ENCODE results near the gene CACNG8.
"Not testable (repeated sequence)": the region's sequence is repeated elsewhere in the genome, so short reads cannot be mapped to it uniquely, and the experiment has no call there.

Gene CACNG8

GRCh38 chr19:54030895-54031586 lies 68.3 kb downstream of the CACNG8 start:
- peak; percentile 48 for TF ChIP-seq CTCF (IDR thresholded peaks at IDR 0.05; ENCODE audit: insufficient read depth, missing control alignments)
- FAIRE-seq (no peak), DNase-seq (ENCODE audit: insufficient read length, low spot score) (no peak)

GRCh38 chr19:54035215-54036178 lies 72.8 kb downstream of the CACNG8 start:
- TF ChIP-seq CTCF (IDR thresholded peaks at IDR 0.05; ENCODE audit: insufficient read depth, missing control alignments) = no peak
- FAIRE-seq = no peak
- DNase-seq (ENCODE audit: insufficient read length, low spot score) = no peak

- not testable (repeated sequence) for DNase-seq (ENCODE audit: insufficient read length, low spot score); FAIRE-seq
These were observed 73.8 kb downstream of the CACNG8 start for GRCh38 chr19:54036542-54036941.

Measured in D721Med (cell line).